HepG2 (cell line): ENCODE data around the gene CEACAM18.
"Not testable (repeated sequence)": the region's sequence is repeated elsewhere in the genome, so short reads cannot be mapped to it uniquely, and the experiment has no call there.

Experiments used
- BHLHE40 ChIP-seq: IDR thresholded peaks from 2 replicates; pipeline ENCODE4 v1.6.1; 2011; ENCODE audit warnings: low read length, improper control_type of control experiment
- TF ChIP-seq, protein P1 (sequence below): sonication (generic); formaldehyde crosslinking; IDR thresholded peaks from 2 replicates; pipeline ENCODE4 v1.5.0; 2020; ENCODE audit warnings: mild to moderate bottlenecking, missing genetic modification reagents, moderate library complexity
- TF ChIP-seq, protein P2 (sequence below): sonication (generic); formaldehyde crosslinking; IDR thresholded peaks from 2 replicates; pipeline ENCODE4 v1.5.0; 2020; ENCODE audit warnings: missing genetic modification reagents

DNA sequence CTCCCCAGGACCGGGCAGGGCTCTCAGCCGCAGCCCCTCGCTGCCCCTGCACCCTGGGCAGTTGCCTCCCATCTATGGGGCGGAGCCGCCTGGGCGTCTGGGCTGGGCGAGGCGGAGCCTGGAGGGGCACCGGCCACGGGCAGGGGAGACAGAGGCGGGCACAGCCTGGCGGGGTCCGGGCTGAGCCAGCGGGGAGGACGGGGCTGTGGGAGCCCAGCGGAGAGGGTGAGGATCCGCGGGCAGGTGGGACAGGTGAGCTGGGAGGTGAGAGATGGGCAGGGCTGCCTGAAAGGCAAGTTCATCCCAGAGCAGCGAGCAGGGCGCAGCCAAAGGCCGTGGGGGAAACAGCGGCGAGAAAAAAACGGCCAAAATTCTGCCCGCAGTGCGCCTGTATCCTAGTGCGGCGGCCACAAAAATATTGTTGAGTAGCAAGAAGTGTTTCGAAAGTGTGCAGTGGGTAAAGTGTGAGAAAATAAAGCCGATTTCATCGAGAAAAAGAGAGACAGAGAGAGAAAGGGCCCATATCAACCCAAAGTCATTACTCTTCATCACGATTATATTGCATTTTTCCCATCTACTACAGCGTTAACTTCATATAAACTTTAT, 14.3 kb upstream of the CEACAM18 start:
- TF ChIP-seq BHLHE40: not testable (repeated sequence)
- TF ChIP-seq, protein P1, sequence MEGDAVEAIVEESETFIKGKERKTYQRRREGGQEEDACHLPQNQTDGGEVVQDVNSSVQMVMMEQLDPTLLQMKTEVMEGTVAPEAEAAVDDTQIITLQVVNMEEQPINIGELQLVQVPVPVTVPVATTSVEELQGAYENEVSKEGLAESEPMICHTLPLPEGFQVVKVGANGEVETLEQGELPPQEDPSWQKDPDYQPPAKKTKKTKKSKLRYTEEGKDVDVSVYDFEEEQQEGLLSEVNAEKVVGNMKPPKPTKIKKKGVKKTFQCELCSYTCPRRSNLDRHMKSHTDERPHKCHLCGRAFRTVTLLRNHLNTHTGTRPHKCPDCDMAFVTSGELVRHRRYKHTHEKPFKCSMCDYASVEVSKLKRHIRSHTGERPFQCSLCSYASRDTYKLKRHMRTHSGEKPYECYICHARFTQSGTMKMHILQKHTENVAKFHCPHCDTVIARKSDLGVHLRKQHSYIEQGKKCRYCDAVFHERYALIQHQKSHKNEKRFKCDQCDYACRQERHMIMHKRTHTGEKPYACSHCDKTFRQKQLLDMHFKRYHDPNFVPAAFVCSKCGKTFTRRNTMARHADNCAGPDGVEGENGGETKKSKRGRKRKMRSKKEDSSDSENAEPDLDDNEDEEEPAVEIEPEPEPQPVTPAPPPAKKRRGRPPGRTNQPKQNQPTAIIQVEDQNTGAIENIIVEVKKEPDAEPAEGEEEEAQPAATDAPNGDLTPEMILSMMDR (CRISPR knock-in tag): not testable (repeated sequence)
- TF ChIP-seq, protein P2, sequence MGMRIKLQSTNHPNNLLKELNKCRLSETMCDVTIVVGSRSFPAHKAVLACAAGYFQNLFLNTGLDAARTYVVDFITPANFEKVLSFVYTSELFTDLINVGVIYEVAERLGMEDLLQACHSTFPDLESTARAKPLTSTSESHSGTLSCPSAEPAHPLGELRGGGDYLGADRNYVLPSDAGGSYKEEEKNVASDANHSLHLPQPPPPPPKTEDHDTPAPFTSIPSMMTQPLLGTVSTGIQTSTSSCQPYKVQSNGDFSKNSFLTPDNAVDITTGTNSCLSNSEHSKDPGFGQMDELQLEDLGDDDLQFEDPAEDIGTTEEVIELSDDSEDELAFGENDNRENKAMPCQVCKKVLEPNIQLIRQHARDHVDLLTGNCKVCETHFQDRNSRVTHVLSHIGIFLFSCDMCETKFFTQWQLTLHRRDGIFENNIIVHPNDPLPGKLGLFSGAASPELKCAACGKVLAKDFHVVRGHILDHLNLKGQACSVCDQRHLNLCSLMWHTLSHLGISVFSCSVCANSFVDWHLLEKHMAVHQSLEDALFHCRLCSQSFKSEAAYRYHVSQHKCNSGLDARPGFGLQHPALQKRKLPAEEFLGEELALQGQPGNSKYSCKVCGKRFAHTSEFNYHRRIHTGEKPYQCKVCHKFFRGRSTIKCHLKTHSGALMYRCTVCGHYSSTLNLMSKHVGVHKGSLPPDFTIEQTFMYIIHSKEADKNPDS (CRISPR knock-in tag): not testable (repeated sequence)
